ENCODE results near the gene PALM2AKAP2. TPM values are rescaled to one million over a fixed set of nuclear protein-coding genes. Genes with fewer than 3 reads are reported as not detected.

Gene PALM2AKAP2
- total and polyA plus RNA-seq, 8 donors: 22.9 to 29.6 (median 26.7) TPM

DNA sequence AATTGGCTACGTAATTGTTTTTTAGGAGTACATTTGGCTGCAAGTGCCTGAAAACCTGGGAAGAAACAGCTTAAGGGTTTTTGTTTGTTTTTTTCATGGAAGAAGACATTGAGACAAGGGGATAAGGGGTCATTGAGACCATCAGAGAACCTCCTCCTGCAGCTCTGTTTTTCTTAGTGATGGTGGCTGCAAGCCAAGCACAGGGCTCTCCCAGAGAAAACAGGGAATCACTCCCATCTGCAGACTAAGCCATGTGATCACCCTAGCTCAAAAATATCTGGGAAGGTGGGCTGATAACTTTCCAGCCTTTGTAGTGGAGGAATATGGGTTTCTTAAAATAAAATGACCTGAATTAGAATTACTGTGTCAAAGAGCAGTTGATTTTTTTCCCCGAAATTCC is 25.1 kb downstream of the PALM2AKAP2 start:
- Histone ChIP-seq H3K27me3 (no peaks in the 10 kb centered on the region), H3K27ac (no peak overlapping the region), H3K9me3 (peaks cover 0 to 4% of the 10 kb centered on the region in 2 donors), H3K4me3 (no peak overlapping the region), H3K36me3 (no peaks in the 10 kb centered on the region), H3K4me1 (no peaks in the 10 kb centered on the region)
- TF ChIP-seq, protein P1, sequence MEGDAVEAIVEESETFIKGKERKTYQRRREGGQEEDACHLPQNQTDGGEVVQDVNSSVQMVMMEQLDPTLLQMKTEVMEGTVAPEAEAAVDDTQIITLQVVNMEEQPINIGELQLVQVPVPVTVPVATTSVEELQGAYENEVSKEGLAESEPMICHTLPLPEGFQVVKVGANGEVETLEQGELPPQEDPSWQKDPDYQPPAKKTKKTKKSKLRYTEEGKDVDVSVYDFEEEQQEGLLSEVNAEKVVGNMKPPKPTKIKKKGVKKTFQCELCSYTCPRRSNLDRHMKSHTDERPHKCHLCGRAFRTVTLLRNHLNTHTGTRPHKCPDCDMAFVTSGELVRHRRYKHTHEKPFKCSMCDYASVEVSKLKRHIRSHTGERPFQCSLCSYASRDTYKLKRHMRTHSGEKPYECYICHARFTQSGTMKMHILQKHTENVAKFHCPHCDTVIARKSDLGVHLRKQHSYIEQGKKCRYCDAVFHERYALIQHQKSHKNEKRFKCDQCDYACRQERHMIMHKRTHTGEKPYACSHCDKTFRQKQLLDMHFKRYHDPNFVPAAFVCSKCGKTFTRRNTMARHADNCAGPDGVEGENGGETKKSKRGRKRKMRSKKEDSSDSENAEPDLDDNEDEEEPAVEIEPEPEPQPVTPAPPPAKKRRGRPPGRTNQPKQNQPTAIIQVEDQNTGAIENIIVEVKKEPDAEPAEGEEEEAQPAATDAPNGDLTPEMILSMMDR (IDR thresholded peaks at IDR 0.05): no peak
- no peak for DNase-seq
- no peak for ATAC-seq
- intact Hi-C loops (cut with DNase I): no loop called here

DNA sequence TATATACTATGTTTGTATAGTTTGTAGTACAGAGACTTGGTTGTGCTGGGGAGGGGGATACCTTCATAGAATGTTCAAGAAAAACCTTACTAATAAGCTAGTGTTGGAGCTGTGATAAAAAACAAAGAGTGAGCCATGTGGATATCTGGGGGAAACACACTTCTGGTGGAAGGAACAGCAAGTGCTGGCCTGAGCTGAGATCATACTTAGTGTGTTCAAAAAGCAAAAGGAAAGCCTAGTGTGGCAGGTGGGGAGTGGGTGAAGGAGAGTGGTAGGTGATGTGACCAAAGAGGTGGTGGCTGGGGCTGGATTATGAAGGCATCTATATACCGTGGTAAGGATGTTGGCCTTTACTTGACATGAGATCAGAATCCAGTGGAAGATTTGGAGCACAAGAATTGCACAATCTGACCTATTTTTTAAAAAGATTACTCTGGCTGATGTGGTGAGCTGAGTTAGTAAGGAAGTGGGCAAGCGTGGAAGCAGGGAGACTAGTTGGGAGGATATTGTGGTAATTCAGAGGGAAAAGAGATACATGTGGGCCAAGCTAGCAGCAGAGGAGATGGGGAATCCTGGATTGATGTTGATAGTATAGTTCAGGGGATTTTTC is 26.6 kb downstream of the PALM2AKAP2 start:
- ATAC-seq (peak; percentile 52), DNase-seq (no peak)
- Histone ChIP-seq H3K27me3 (no peaks in the 10 kb centered on the region), H3K36me3 (no peaks in the 10 kb centered on the region), H3K4me1 (no peaks in the 10 kb centered on the region), H3K27ac (peak overlapping the region in 1 of 2 donors; percentile 46), H3K9me3 (peaks cover 0 to 4% of the 10 kb centered on the region in 2 donors), H3K4me3 (no peak overlapping the region)
- TF ChIP-seq, protein P1 (IDR thresholded peaks at IDR 0.05): no peak
- intact Hi-C loops (cut with DNase I): no loop called here

DNA sequence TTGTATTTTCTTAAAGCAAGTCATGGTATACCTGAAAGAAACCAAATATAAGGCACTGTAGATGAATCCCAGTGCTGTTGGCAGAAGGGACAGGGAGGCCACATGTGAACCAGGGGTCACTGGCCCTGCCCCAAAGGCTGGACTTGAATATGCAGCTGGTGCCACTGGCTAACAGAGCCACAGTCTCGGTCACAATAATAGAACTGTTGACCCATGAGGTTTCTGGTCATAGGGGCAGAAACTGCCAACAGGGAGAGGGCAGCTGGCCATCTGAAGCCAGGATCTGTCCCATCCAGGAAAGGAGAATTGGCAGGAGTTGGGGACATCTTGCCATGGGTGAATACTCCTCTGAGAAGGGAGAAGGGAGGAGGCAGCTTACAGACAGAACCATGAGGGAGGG is 31.9 kb downstream of the PALM2AKAP2 start:
- no peak for DNase-seq
- no peak overlapping the region for H3K27ac ChIP-seq
- ATAC-seq: no peak
- TF ChIP-seq, protein P1 (IDR thresholded peaks at IDR 0.05): no peak
- H3K36me3 ChIP-seq: no peaks in the 10 kb centered on the region
- intact Hi-C loops (cut with DNase I): loop anchor here in 1 of 2 donors (10.0 kb wide), 1 partner anchor 237 kb away; no protein-coding TSS in a partner anchor
- H3K4me3 ChIP-seq: no peak overlapping the region
- H3K9me3 ChIP-seq: peaks cover 0 to 4% of the 10 kb centered on the region in 2 donors
- no peaks in the 10 kb centered on the region for H3K4me1 ChIP-seq
- H3K27me3 ChIP-seq: no peaks in the 10 kb centered on the region

DNA sequence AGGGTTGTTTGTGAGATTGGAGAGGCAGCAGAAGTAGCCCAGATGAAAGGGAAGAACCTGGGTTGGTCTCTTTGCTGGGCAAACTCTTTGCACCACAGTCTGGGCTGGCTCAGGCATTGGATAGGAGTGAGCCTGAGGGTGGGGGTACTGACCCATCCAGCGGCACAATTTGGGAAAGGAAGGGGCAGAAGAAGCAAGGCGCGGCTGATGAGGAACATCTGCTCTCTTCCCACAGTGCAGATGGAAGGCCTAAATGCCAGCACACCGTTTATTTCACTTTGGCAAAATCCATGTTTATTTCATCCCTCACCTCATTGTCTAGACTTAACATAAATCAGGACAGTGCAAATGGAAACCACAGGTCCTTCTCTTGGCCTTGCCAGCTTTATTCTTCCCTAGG is 32.3 kb downstream of the PALM2AKAP2 start:
- DNase-seq (no peak), ATAC-seq (no peak)
- intact Hi-C loops (cut with DNase I): loop anchor here in 1 of 2 donors (10.0 kb wide), 1 partner anchor 238 kb away; no protein-coding TSS in a partner anchor
- Histone ChIP-seq H3K9me3 (peaks cover 0 to 4% of the 10 kb centered on the region in 2 donors), H3K27ac (no peak overlapping the region), H3K36me3 (no peaks in the 10 kb centered on the region), H3K4me3 (no peak overlapping the region), H3K27me3 (no peaks in the 10 kb centered on the region), H3K4me1 (no peaks in the 10 kb centered on the region)
- TF ChIP-seq, protein P1 (IDR thresholded peaks at IDR 0.05): no peak

DNA sequence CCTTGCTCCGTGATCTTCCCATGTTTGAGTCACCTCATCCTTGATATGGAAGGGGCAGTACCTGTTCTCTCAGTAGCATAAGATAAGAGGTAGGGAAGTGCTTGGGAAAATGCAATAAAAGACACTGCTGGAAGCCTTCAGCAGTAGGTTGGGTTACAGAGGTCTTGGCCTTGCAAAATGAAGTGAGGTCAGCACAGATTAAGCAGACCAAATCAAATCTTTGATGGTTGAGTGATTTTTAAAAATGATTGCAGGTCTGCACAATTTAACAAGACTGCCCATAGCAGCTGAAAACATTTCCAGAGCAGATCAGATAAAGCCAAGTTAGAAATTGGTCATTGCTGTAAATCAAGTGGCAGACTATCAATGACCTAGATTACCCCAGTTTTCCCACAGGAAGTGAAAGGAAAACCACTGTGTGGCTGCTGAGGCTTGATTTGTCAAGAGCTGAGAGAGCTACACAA is 32.9 kb downstream of the PALM2AKAP2 start:
- intact Hi-C loops (cut with DNase I): loop anchor here in 1 of 2 donors (10.0 kb wide), 1 partner anchor 238 kb away; no protein-coding TSS in a partner anchor
- Histone ChIP-seq H3K9me3 (peaks cover 0 to 4% of the 10 kb centered on the region in 2 donors), H3K4me1 (no peaks in the 10 kb centered on the region), H3K27me3 (no peaks in the 10 kb centered on the region), H3K4me3 (no peak overlapping the region), H3K36me3 (no peaks in the 10 kb centered on the region), H3K27ac (no peak overlapping the region)
- ATAC-seq: no peak
- no peak for DNase-seq
- TF ChIP-seq, protein P1 (IDR thresholded peaks at IDR 0.05): no peak
